Coronary artery (tissue), 2 donors: ENCODE data around the gene SHCBP1L.
"Not testable (repeated sequence)": the region's sequence is repeated elsewhere in the genome, so short reads cannot be mapped to it uniquely, and the experiment has no call there.

Experiments
- DNase-seq: peaks from one replicate; pipeline ENCODE4 v3.0.0-alpha.2; 2017; ENCODE audit warnings: low spot score
- H3K27ac ChIP-seq, 2 donors: fragments of 200-600 bp; sonication (generic); one replicate each; pipeline ENCODE4 v1.5.1; 2016 to 2019
- H3K4me3 ChIP-seq: fragments of 200-600 bp; sonication (generic); 2 replicates; pipeline ENCODE4 v1.5.1; 2016; ENCODE audit warnings: mild to moderate bottlenecking, moderate library complexity
- CTCF ChIP-seq: fragments of 200-600 bp; sonication (generic); IDR thresholded peaks from one replicate; pipeline ENCODE4 v1.5.1; 2019; ENCODE audit warnings: antibody characterized with exemption

Gene SHCBP1L

GRCh38 chr1:182955596-182956588 is 2.9 kb upstream of the SHCBP1L start:
- TF ChIP-seq CTCF = no peak
- no peak overlapping the region for H3K4me3 ChIP-seq
- DNase-seq = no peak
- H3K27ac ChIP-seq = no peak overlapping the region

GRCh38 chr1:182953826-182954225 is 860 bp upstream of the SHCBP1L start:
- H3K27ac ChIP-seq = no peak overlapping the region
- H3K4me3 ChIP-seq = no peak overlapping the region
- no peak for DNase-seq
- TF ChIP-seq CTCF = no peak

- H3K4me3 ChIP-seq, H3K27ac ChIP-seq, DNase-seq: not testable (repeated sequence)
Observed at GRCh38 chr1:182943336-182943735, 9.6 kb downstream of the SHCBP1L start.

- H3K27ac ChIP-seq, DNase-seq, H3K4me3 ChIP-seq: not testable (repeated sequence)
Observed at GRCh38 chr1:182942145-182942544, 10.8 kb downstream of the SHCBP1L start.

- no peak overlapping the region for H3K4me3 ChIP-seq
- DNase-seq = no peak
- no peak overlapping the region for H3K27ac ChIP-seq
- no peak for TF ChIP-seq CTCF
Observed at GRCh38 chr1:182939413-182939812, 13.6 kb downstream of the SHCBP1L start.

- TF ChIP-seq CTCF = no peak
- Histone ChIP-seq H3K4me3 (no peak overlapping the region), H3K27ac (no peak overlapping the region)
- DNase-seq = no peak
Observed at GRCh38 chr1:182935716-182936115, 17.2 kb downstream of the SHCBP1L start.

- no peak for TF ChIP-seq CTCF
- DNase-seq = no peak
- Histone ChIP-seq H3K4me3 (no peak overlapping the region), H3K27ac (no peak overlapping the region)
Observed at GRCh38 chr1:182930985-182931384, 22.0 kb downstream of the SHCBP1L start.

GRCh38 chr1:182927693-182928433 is 25.1 kb downstream of the SHCBP1L start:
- DNase-seq = no peak
- Histone ChIP-seq H3K4me3 (no peak overlapping the region), H3K27ac (no peak overlapping the region)
- no peak for TF ChIP-seq CTCF
